Endothelial cell of umbilical vein (primary cell): ENCODE results near the gene MECR.

Source experiments
- POLR2A ChIP-seq: IDR thresholded peaks from 2 replicates; pipeline ENCODE4 v1.6.1; 2012; ENCODE audit warnings: low read depth, mild to moderate bottlenecking, control low read depth, low read length
- POLR2AphosphoS5 ChIP-seq: IDR thresholded peaks from 2 replicates; pipeline ENCODE4 v1.6.1; 2012; ENCODE audit warnings: low read depth, mild to moderate bottlenecking, control low read depth, low read length, moderate library complexity; ENCODE audit not compliant: insufficient read depth
- TF ChIP-seq, protein P1 (sequence below), 2 donors: IDR thresholded peaks; 1 replicate in 1 of 2; 2 replicates in 1 of 2; pipeline ENCODE4 v1.5.1; 2011; ENCODE audit warnings: low read length in 2 of 2, mild to moderate bottlenecking in 2 of 2, moderate library complexity in 2 of 2, control low read depth in 1 of 2, inconsistent platforms in 1 of 2, low read depth in 1 of 2; ENCODE audit not compliant: insufficient read depth in 1 of 2; ENCODE audit errors: extremely low read depth in 1 of 2

- TF ChIP-seq POLR2AphosphoS5 (no peak), POLR2A (no peak)
- TF ChIP-seq, protein P1, sequence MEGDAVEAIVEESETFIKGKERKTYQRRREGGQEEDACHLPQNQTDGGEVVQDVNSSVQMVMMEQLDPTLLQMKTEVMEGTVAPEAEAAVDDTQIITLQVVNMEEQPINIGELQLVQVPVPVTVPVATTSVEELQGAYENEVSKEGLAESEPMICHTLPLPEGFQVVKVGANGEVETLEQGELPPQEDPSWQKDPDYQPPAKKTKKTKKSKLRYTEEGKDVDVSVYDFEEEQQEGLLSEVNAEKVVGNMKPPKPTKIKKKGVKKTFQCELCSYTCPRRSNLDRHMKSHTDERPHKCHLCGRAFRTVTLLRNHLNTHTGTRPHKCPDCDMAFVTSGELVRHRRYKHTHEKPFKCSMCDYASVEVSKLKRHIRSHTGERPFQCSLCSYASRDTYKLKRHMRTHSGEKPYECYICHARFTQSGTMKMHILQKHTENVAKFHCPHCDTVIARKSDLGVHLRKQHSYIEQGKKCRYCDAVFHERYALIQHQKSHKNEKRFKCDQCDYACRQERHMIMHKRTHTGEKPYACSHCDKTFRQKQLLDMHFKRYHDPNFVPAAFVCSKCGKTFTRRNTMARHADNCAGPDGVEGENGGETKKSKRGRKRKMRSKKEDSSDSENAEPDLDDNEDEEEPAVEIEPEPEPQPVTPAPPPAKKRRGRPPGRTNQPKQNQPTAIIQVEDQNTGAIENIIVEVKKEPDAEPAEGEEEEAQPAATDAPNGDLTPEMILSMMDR (IDR thresholded peaks at IDR 0.05; ENCODE audit: extremely low read depth in 1 of 2, insufficient read depth in 1 of 2, low read depth in 1 of 2, low read length in 2 of 2) = no peak
Observed at GRCh38 chr1:29195881-29196291, 34.8 kb downstream of the MECR start.
